GM12865 (cell line): ENCODE results near the gene PGLYRP1.

ENCODE experiments used
- DNase-seq: peaks from one replicate; pipeline ENCODE4 v3.0.0; 2010; ENCODE audit warnings: low read depth
- H3K4me3 ChIP-seq: 2 replicates; pipeline ENCODE4 v1.5.1; 2011; ENCODE audit warnings: mild to moderate bottlenecking, low read depth, low read length, control low read depth
- CTCF ChIP-seq: IDR thresholded peaks from 2 replicates; pipeline ENCODE4 v1.5.1; 2011; ENCODE audit warnings: low read length, control low read depth, low read depth, inconsistent platforms; ENCODE audit not compliant: insufficient read depth; ENCODE audit errors: missing control alignments

The PGLYRP1 gene

DNA sequence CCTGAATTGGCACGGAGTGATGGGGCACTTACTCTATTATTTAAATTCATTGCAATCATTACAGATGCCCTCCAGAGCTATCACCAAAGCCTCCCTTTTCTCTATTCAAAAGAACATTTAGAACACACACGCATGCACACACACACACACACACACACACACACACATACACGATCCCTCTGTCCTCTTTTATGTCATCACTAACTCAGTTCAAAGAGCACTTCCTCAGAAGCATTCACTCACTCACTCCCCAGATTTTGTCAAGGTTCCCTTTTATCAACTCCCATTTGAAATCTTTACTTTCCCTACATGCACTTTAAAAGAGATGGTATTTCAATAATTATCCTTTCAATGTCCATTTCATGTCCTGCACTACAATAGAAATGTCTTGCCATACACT is 40.3 kb upstream of the PGLYRP1 start:
- no peak overlapping the region for H3K4me3 ChIP-seq
- no peak for TF ChIP-seq CTCF
- DNase-seq: no peak

- TF ChIP-seq CTCF: no peak
- no peak overlapping the region for H3K4me3 ChIP-seq
- no peak for DNase-seq
These were observed 37.2 kb upstream of the PGLYRP1 start for GRCh38 chr19:46060012-46060411.

- DNase-seq: no peak
- H3K4me3 ChIP-seq: no peak overlapping the region
- no peak for TF ChIP-seq CTCF
These were observed 35.9 kb upstream of the PGLYRP1 start for GRCh38 chr19:46058778-46059177.

DNA sequence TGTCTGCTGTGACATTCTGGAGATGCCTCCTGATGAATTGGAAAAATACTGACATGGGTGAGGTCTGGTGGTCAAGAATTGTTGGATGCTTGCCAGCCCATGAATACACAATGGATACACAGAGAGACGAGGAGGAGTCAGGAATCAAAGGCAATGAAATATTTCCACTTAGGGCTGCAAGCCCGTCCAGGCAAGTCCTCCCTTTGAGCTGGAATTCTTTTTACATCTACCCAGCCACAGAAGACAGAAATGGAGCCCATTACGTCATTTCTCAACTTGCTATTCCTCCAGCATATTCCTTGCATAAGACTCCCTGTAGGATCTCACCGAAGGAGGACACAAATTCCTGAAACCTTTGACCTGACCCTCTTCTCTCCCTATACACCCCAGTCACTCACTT is 33.7 kb upstream of the PGLYRP1 start:
- H3K4me3 ChIP-seq: no peak overlapping the region
- no peak for DNase-seq
- no peak for TF ChIP-seq CTCF

DNA sequence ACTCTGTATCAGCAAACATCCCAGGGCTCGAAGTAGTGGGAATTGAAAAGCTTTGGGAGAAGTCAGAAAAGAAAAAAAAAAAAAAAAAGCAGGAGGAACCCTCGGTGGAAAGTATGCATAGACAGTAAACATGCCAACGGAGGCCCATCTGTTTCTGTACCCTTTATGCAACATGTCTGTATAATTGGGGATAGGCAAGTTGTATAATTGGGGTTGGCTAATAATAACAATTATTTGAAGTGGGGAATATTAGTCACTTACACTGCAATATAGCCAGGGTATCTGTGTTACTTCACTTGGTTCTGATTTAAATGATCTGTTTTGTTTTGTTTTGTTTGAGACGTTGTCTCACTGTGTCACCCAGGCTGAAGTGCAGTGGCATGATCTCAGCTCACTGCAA is 30.0 kb upstream of the PGLYRP1 start:
- H3K4me3 ChIP-seq: no peak overlapping the region
- no peak for TF ChIP-seq CTCF
- no peak for DNase-seq

GRCh38 chr19:46049597-46049996 is 26.7 kb upstream of the PGLYRP1 start:
- DNase-seq: peak; percentile 3
- TF ChIP-seq CTCF: peak; percentile 30
- H3K4me3 ChIP-seq: no peak overlapping the region

- no peak for DNase-seq
- no peak overlapping the region for H3K4me3 ChIP-seq
- no peak for TF ChIP-seq CTCF
These were observed 20.7 kb upstream of the PGLYRP1 start for GRCh38 chr19:46043519-46043918.
